ENCODE results near the gene C22orf42. TPM values are rescaled to one million over a fixed set of nuclear protein-coding genes. Genes with fewer than 3 reads are reported as not detected.

The C22orf42 gene
- total RNA-seq, 1 experiment from 2014 or later, result not detected

GRCh38 chr22:32203181-32204039 lies 44.3 kb upstream of the C22orf42 start:
- Histone ChIP-seq H3T11ph (ENCODE audit: low read length) (no peak overlapping the region), H3K79me1 (ENCODE audit: insufficient read depth, low read depth, low read length, poor library complexity, severe bottlenecking) (no peaks in the 10 kb centered on the region), H3K56ac (ENCODE audit: insufficient read length, low read depth, low read length) (no peak overlapping the region), H3K23me2 (ENCODE audit: insufficient read length, low read depth, low read length, poor library complexity, severe bottlenecking) (peaks cover 13% of the 10 kb centered on the region), H3K4me2 (ENCODE audit: insufficient read depth, insufficient read length, low read length) (peak overlapping the region; percentile 79), H2BK12ac (ENCODE audit: insufficient read length, low read depth, low read length) (no peak overlapping the region), H2AFZ (ENCODE audit: low read length) (no peak overlapping the region), H2BK120ac (ENCODE audit: low read depth, low read length, poor library complexity, severe bottlenecking) (no peak overlapping the region), H3K4me1 (ENCODE audit: insufficient read depth, low read length) (no peaks in the 10 kb centered on the region; the same call in 1 of the 2 replicates), H2AK5ac (ENCODE audit: insufficient read length, low read length) (no peak overlapping the region), H2BK15ac (ENCODE audit: low read depth, low read length) (no peak overlapping the region), H3K9me3 (ENCODE audit: control insufficient read depth, low read depth, low read length) (no peaks in the 10 kb centered on the region), H3K27ac (ENCODE audit: insufficient read length, low read depth, low read length) (no peak overlapping the region), H4K91ac (ENCODE audit: insufficient read length, low read depth, low read length) (no peak overlapping the region), H4K5ac (ENCODE audit: insufficient read length, low read depth, low read length) (no peak overlapping the region), H3K14ac (ENCODE audit: insufficient read depth, low read length) (no peak overlapping the region; the same call in 1 of the 2 replicates), H4K8ac (replicated peaks; ENCODE audit: insufficient read length, low read depth, low read length) (no peak overlapping the region), H2BK20ac (ENCODE audit: low read depth, low read length, poor library complexity, severe bottlenecking) (no peak overlapping the region), H3K27me3 (ENCODE audit: insufficient read depth, low read length) (peaks cover 8% of the 10 kb centered on the region; the same call in 1 of the 2 replicates), H2BK5ac (ENCODE audit: insufficient read length, low read length) (no peak overlapping the region), H3K4ac (ENCODE audit: low read depth, low read length) (no peak overlapping the region), H3K79me2 (ENCODE audit: insufficient read depth, low read length) (no peaks in the 10 kb centered on the region), H3K23ac (ENCODE audit: insufficient read length, low read depth, low read length) (no peak overlapping the region), H3K18ac (ENCODE audit: insufficient read length, low read depth, low read length) (no peak overlapping the region), H4K20me1 (ENCODE audit: control insufficient read depth, insufficient read depth, insufficient read length) (no peaks in the 10 kb centered on the region), H3K9ac (ENCODE audit: extremely low read depth, insufficient read length, low read length) (no peak overlapping the region)
- DNase-seq, result no peak
- Mint-ChIP-seq H3K36me3 (ENCODE audit: insufficient read depth in 1 of 3, low read depth in 3 of 3) (no peaks in the 10 kb centered on the region; a peak in 1 of 7 replicates), H3K27ac (no peak overlapping the region), H3K4me3 (peak overlapping the region; percentile 69 to 89), H3K27me3 (ENCODE audit: low read depth) (peaks cover 94% of the 10 kb centered on the region), H3K4me1 (peaks cover 21 to 40% of the 10 kb centered on the region in 2 experiments), H3K9me3 (no peaks in the 10 kb centered on the region)
- TF ChIP-seq CTCF (conservative IDR thresholded peaks at IDR 0.05), result no peak
- WGBS (ENCODE audit: extremely low coverage, insufficient read length, low lambda C conversion rate), result no CpG with 5 or more reads among the region's 53 CpGs

Data from H9 (cell line).